Left ventricle myocardium inferior (tissue), 1 donor: ENCODE measurements around the gene NFIC. TPM values are rescaled to one million over a fixed set of nuclear protein-coding genes. Genes with fewer than 3 reads are reported as not detected.

ENCODE experiments used
- DNase-seq: peaks from one replicate; pipeline ENCODE4 v3.0.0-alpha.2; 2020
- H3K27ac ChIP-seq: fragments of 200-600 bp; replicated peaks from 2 replicates; pipeline ENCODE4 v1.8.0; 2021
- H3K27me3 ChIP-seq: fragments of 200-600 bp; 2 replicates; pipeline ENCODE4 v1.8.0; 2021; ENCODE audit warnings: low read depth
- H3K36me3 ChIP-seq: fragments of 200-600 bp; 2 replicates; pipeline ENCODE4 v1.8.0; 2021
- H3K4me1 ChIP-seq: fragments of 200-600 bp; 2 replicates; pipeline ENCODE4 v1.8.0; 2021
- H3K4me3 ChIP-seq: fragments of 200-600 bp; 2 replicates; pipeline ENCODE4 v1.8.0; 2021; ENCODE audit warnings: mild to moderate bottlenecking, moderate library complexity
- H3K9me3 ChIP-seq: fragments of 200-600 bp; replicated peaks from 2 replicates; pipeline ENCODE4 v1.8.0; 2021
- intact Hi-C: fragments of 100-400 bp; cut with micrococcal nuclease; formaldehyde crosslinking; loops from one replicate; pipeline ENCODE4 v1.11.0; 2022
- total RNA-seq: library from RNA; stranded (reverse); fragmentation: NEBNext Ultra II Directional; extraction: Animal tissue kit (Norgen Biotek cat#: 25700); gene quantifications from one replicate; pipeline ENCODE4 v1.2.1, GENCODE V29; 2021
- TF ChIP-seq, protein P1 (sequence below): fragments of 200-600 bp; IDR thresholded peaks from 2 replicates; pipeline ENCODE4 v1.8.0; 2021; ENCODE audit warnings: antibody characterized with exemption, mild to moderate bottlenecking, borderline replicate concordance
- donor health status: DM: no; HTN: yes; CAD: no; lungs with severe emphysema.

NFIC gene
- total RNA-seq, 1 donor from 2014 or later = 145 TPM

DNA sequence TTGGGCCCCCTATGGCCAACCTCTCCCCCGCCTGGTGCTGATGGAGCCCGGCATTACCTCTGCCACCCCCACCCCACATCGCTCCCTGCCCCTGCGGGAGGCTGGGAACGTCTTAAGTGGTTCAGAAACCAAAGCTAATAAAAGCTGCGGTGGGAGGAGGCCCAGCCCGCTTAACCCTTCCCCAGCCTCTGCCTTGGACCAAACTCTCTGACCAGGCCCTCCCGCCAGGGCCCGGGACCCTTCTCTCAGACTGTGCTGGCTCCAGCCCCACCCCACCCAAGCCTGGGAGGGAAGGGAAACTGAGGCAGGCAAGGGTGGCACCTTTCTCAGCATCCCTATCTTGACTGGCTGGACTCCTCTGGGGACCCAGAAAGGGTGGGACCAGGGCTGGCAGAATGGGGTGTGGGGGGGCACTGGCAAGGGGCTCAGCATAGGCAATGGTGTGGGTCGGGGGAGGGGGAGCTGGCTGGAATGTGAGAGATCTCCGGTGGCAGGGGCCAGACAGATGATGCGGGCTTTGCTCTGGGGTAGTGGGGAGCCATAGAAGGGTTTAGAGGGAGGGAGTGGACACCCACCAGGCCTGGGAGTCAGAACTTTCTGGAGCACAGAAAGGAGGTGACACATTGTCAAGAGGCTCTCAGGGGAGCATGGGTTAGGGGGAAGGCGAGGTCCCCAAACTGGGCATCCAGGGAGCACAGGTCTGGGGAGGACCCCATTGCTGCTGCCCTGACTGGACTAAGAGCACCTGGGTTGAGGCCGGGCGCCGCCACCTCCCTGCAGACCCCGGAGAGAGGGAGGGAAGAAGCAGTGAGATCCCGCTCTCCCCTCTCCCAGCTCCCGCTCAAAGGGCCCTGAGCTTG is 92.1 kb downstream of the NFIC start:
- no peak for DNase-seq

DNA sequence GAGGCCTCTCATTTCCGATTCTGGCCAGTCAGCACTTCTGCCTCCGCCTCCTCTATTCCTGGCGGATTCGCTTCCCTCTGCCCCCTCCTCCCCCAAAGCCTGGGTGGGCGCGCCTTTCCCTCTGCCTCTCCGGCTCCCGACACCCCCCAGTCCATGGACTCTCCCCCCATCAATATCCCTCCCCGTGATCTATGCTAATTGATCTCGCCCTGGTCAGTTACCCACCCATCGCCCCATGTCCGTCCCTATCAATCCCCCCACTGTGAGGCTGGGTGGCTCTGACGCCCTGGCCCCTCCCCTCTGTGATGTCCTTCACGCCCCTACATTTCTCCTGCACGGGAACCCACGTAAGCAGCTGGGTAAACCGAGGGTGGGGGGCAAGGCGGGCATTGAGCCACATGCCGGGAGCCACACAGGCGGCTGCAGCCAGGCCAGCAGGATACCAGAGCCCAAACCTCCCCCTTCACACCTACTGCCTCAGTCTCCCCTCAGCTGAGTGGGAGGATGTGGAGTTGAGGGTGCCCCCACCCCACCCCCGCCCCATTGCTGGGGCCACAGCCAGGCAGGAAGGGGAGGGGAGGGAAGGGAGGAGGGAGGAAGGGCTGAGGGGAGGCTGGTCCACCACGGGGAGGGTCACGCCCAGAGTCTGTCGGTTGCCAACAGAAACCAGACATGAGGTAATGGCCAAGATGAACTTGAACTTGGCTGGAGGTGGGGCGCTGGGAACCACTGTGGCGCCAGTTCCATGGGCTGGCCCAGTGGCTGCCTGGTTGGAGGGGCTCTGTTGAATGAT is 92.9 kb downstream of the NFIC start:
- Histone ChIP-seq H3K4me3 (peak overlapping the region; percentile 44), H3K9me3 (no peaks in the 10 kb centered on the region), H3K27ac (peak overlapping the region; percentile 90), H3K4me1 (peaks cover 49% of the 10 kb centered on the region), H3K27me3 (no peaks in the 10 kb centered on the region), H3K36me3 (peaks cover 62% of the 10 kb centered on the region)
- intact Hi-C loops = no loop called here
- TF ChIP-seq, protein P1, sequence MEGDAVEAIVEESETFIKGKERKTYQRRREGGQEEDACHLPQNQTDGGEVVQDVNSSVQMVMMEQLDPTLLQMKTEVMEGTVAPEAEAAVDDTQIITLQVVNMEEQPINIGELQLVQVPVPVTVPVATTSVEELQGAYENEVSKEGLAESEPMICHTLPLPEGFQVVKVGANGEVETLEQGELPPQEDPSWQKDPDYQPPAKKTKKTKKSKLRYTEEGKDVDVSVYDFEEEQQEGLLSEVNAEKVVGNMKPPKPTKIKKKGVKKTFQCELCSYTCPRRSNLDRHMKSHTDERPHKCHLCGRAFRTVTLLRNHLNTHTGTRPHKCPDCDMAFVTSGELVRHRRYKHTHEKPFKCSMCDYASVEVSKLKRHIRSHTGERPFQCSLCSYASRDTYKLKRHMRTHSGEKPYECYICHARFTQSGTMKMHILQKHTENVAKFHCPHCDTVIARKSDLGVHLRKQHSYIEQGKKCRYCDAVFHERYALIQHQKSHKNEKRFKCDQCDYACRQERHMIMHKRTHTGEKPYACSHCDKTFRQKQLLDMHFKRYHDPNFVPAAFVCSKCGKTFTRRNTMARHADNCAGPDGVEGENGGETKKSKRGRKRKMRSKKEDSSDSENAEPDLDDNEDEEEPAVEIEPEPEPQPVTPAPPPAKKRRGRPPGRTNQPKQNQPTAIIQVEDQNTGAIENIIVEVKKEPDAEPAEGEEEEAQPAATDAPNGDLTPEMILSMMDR = no peak
- peak; percentile 91 for DNase-seq

More for the DNA sequence above, 92.1 kb downstream of the NFIC start:
- peak overlapping the region; percentile 90 for H3K27ac ChIP-seq
- H3K9me3 ChIP-seq = no peaks in the 10 kb centered on the region
- no peaks in the 10 kb centered on the region for H3K27me3 ChIP-seq
- H3K4me1 ChIP-seq = peaks cover 44% of the 10 kb centered on the region
- intact Hi-C loops = no loop called here
- H3K4me3 ChIP-seq = peak overlapping the region; percentile 44
- TF ChIP-seq, protein P1 = no peak
- peaks cover 62% of the 10 kb centered on the region for H3K36me3 ChIP-seq

DNA sequence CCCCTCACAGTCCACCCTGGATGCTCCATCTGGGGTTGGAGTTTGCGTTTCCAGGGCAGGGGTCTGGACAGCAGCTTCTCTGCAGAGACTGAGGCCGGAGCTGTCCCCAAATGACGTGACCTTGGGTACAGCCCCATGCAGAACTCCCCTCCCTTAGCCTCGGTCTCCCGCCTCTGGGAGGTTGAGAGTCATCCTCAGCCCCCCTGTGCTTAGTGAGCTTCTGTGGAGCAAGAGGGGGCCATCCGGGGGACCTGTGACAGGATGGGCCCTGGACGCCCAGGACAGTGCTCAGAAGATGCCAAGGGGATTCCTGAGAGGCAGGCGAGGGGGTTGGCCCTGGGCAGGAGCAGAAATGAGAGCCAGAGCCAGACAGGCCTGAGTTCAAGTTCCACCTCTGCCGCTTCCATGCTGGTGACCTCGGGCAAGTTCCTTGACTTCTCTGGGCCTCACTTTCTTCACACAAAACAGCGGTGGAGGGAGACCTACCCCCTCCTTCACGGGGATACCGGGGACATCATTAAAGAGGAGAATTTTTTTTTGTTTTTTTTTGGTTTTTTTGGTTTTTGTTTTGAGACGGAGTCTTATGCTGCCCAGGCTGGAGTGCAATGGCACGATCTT is 93.7 kb downstream of the NFIC start:
- H3K27ac ChIP-seq = peak overlapping the region; percentile 90
- peak overlapping the region; percentile 1 for H3K4me3 ChIP-seq
- peaks cover 57% of the 10 kb centered on the region for H3K4me1 ChIP-seq
- no peaks in the 10 kb centered on the region for H3K27me3 ChIP-seq
- intact Hi-C loops = no loop called here
- no peaks in the 10 kb centered on the region for H3K9me3 ChIP-seq
- peaks cover 54% of the 10 kb centered on the region for H3K36me3 ChIP-seq
- no peak for DNase-seq
- TF ChIP-seq, protein P1 = no peak

DNA sequence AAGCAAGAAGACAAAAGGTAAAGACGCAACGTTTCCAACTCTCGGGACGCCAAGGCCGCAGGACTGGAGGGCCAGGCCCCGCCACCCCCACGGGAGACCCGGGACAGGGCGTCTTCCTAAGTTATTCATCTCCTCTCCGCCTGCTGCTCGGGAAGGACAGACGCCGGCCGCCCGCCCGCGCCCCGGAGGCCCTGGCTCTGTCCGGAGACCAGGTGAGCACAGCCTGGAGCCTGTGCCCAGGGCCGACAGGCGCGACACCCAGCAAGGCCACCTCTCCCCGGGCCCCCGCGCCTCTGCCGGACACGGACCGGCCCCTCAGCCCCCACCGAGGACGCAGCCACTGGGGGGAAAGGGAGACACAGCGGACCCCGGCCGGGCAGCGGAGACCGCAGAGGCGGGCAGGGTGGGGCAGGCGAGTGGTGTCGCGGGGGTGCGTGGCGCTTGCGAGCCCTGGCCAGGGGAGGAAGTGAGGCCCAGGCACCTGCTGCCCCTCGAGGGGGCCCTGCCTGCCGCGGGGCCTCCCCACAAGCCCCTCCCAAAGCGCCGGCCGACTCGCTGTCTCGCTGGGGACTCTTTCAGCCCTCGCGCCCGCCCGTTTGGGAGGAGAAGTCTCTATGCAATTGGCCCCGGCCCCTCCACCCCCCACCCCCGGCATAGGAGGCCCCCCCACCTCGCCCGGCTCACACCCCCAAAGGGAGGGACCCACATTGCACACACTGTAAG is 96.8 kb downstream of the NFIC start:
- intact Hi-C loops = no loop called here
- TF ChIP-seq, protein P1 = no peak
- Histone ChIP-seq H3K27me3 (no peaks in the 10 kb centered on the region), H3K4me1 (peaks cover 63% of the 10 kb centered on the region), H3K4me3 (no peak overlapping the region), H3K9me3 (no peaks in the 10 kb centered on the region), H3K36me3 (peaks cover 33% of the 10 kb centered on the region), H3K27ac (no peak overlapping the region)
- DNase-seq = no peak
